ENCODE data around the gene GRIN2A. TPM values are rescaled to one million over a fixed set of nuclear protein-coding genes. Genes with fewer than 3 reads are reported as not detected.

GRIN2A gene
- total and polyA plus RNA-seq, 2 donors (not counting 3 experiments of a cell fraction or from before 2014, with no cell fraction given) = not detected

DNA sequence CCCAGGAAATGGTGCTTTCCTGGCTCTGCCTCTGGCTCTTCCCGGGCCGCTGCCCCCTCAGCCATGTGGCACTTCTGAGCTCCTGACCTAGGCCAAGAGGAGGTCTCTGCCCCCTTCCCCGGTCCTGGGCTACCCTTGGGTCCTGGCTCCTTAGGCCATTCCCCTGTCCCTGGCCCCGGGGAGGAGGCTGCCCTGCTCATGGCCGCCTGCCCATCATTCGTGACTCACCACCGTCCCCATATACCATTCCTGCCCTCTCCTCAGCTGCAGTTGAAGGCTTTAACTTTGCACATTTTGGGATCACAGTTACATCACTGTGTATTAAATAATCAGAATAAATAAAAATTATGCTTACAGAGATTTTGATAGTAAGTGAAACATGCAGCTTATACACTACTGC is 69.0 kb downstream of the GRIN2A start:
- Histone ChIP-seq H3K4me2 (ENCODE audit: insufficient read depth, low read length) (no peak overlapping the region), H3K27ac (ENCODE audit: insufficient read depth, low read depth, low read length) (no peak overlapping the region), H3K4me3 (replicated peaks in 1 of 3; ENCODE audit: insufficient read depth in 1 of 3, low read depth in 1 of 3, low read length in 3 of 3) (no peak overlapping the region), H2AFZ (ENCODE audit: low read depth, low read length) (no peak overlapping the region), H3K4me1 (ENCODE audit: control insufficient read depth, extremely low read depth, insufficient read depth, low read length) (no peaks in the 10 kb centered on the region), H3K9me1 (replicated peaks; ENCODE audit: control insufficient read depth, extremely low read depth, insufficient read depth, low read length) (no peaks in the 10 kb centered on the region), H3K79me2 (ENCODE audit: control insufficient read depth, insufficient read depth, low read length) (no peaks in the 10 kb centered on the region), H3K9ac (replicated peaks; ENCODE audit: extremely low read depth, insufficient read depth, low read length) (no peak overlapping the region), H3K9me3 (replicated peaks; ENCODE audit: control insufficient read depth, insufficient read depth, low read length) (peaks cover 2% of the 10 kb centered on the region), H4K20me1 (replicated peaks; ENCODE audit: control insufficient read depth, extremely low read depth, insufficient read depth, low read length) (no peaks in the 10 kb centered on the region), H3K36me3 (ENCODE audit: control insufficient read depth in 2 of 2, extremely low read depth in 1 of 2, insufficient read depth in 2 of 2, low read length in 2 of 2) (no peaks in the 10 kb centered on the region), H3K27me3 (ENCODE audit: control insufficient read depth in 2 of 2, insufficient read depth in 2 of 2, low read length in 2 of 2) (no peaks in the 10 kb centered on the region)
- dilution Hi-C loops (cut with MboI; ENCODE audit: extremely low pct_ligation_motif_present, low sequenced_read_pairs) (no loop called here), intact Hi-C loops (cut with micrococcal nuclease) (no loop called here)
- no peak for FAIRE-seq
- ChIA-PET CTCF (no interaction called here), POLR2A (no interaction called here)
- no peak for DNase-seq (ENCODE audit: low read depth, low spot score)
- no peak for TF ChIP-seq POLR2AphosphoS5 (IDR thresholded peaks at IDR 0.05; ENCODE audit: insufficient read depth, low read depth, low read length)
- no peak for TF ChIP-seq MYC (IDR thresholded peaks at IDR 0.05; ENCODE audit: low read depth, low read length)
- TF ChIP-seq, protein P1, sequence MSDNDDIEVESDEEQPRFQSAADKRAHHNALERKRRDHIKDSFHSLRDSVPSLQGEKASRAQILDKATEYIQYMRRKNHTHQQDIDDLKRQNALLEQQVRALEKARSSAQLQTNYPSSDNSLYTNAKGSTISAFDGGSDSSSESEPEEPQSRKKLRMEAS (IDR thresholded peaks at IDR 0.05; ENCODE audit: insufficient read depth, insufficient read length) = no peak
- TF ChIP-seq FOS (IDR thresholded peaks at IDR 0.05; ENCODE audit: borderline replicate concordance, insufficient read depth, low read length) = no peak
- TF ChIP-seq, protein P2, sequence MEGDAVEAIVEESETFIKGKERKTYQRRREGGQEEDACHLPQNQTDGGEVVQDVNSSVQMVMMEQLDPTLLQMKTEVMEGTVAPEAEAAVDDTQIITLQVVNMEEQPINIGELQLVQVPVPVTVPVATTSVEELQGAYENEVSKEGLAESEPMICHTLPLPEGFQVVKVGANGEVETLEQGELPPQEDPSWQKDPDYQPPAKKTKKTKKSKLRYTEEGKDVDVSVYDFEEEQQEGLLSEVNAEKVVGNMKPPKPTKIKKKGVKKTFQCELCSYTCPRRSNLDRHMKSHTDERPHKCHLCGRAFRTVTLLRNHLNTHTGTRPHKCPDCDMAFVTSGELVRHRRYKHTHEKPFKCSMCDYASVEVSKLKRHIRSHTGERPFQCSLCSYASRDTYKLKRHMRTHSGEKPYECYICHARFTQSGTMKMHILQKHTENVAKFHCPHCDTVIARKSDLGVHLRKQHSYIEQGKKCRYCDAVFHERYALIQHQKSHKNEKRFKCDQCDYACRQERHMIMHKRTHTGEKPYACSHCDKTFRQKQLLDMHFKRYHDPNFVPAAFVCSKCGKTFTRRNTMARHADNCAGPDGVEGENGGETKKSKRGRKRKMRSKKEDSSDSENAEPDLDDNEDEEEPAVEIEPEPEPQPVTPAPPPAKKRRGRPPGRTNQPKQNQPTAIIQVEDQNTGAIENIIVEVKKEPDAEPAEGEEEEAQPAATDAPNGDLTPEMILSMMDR (IDR thresholded peaks at IDR 0.05; ENCODE audit: extremely low read depth in 1 of 2, insufficient read depth in 1 of 2, low read depth in 1 of 2, low read length in 2 of 2) = no peak
- TF ChIP-seq GATA2 (IDR thresholded peaks at IDR 0.05; ENCODE audit: insufficient read depth, insufficient read length, low read depth, low read length) = no peak
- no peak for TF ChIP-seq POLR2A (IDR thresholded peaks at IDR 0.05; ENCODE audit: low read depth, low read length)
- no peak for TF ChIP-seq JUN (IDR thresholded peaks at IDR 0.05; ENCODE audit: borderline replicate concordance, insufficient read depth, insufficient read length, low read depth)
- no peak for TF ChIP-seq EZH2 (IDR thresholded peaks at IDR 0.05; ENCODE audit: borderline replicate concordance, low read depth, low read length, severe bottlenecking)
- no TSS peak for BruUV-seq (replicated peaks)
